Stimulated activated CD4-positive, alpha-beta T cell treated with anti-CD3 and anti-CD28 coated beads, Interleukin-1b, Interleukin-23, amount 100 ng/mL, for 1 hour (primary cell): Measurements from ENCODE around the gene PUS3.

Experiments
- DNase-seq, 2 donors: peaks; one replicate each; pipeline ENCODE4 v3.0.0-alpha.2; 2020; ENCODE audit warnings: low read depth in 2 of 2

Gene PUS3

DNA sequence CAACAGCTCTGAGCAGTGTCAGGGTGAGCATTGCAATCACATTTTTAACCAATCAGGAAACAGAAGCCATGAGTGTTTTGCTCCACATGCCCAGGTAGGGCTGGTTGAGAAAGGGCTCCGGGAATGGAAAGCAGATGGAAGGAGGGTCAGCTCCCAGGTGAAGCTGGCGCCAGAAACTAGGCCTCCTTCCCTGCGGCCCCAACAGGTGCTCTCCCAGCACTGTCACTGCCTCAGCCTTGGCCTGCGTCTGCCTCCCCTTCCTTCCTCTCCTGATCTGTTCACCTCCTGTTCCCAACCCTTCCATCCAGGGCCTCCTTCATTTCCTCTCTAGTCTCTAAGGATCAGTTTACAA lies 38.2 kb upstream of the PUS3 start:
- no peak for DNase-seq

DNA sequence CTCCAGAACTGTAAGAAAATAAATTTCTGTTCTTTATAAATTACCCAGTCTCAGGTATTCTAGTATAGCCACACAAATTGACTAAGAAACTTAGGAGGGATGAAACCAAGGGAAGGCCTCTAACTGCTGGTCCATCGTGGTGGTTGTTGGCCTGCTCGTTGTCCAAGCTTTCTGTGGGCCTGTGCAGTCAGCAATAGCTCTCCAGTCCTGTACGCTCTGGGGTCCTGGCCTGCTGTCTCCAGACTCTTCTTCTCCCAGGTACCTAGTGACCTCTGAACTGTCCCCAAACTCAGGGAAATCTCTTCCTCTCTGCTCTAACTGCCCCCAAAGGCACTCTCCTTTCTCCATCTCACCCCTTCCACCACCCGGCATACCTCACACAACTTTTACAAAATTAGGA lies 37.1 kb upstream of the PUS3 start:
- DNase-seq = no peak

GRCh38 chr11:125939081-125939521 lies 36.1 kb upstream of the PUS3 start:
- DNase-seq = no peak

GRCh38 chr11:125938418-125938817 lies 35.4 kb upstream of the PUS3 start:
- no peak for DNase-seq

DNA sequence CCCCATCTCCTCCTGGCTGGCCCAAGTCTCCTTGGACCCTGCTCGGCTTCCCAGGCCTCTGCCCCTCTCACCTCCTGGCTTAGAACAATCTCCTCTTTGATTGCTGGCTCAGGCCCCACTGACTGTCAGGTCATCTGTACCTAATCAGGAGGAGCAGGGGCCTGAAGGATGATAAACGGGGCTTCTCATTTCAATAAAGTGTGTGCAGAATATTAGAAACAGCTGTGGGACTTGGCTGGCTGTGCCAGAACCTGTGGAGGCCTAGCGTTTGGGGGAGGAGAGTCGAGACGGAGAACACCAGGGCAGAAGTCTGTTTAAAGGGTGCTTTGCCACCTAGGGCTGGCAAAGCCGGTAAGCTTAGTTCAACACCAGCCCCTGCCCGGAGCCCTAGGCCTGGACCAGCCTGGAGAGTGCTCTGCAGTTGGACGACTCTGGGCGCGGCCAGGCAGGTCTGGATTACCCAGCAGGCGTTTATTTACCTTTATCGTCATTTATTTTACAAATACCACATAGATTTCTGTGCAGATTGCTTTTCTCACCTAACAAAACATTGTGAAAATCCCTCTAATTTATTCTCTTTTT lies 32.7 kb upstream of the PUS3 start:
- DNase-seq = no peak

DNA sequence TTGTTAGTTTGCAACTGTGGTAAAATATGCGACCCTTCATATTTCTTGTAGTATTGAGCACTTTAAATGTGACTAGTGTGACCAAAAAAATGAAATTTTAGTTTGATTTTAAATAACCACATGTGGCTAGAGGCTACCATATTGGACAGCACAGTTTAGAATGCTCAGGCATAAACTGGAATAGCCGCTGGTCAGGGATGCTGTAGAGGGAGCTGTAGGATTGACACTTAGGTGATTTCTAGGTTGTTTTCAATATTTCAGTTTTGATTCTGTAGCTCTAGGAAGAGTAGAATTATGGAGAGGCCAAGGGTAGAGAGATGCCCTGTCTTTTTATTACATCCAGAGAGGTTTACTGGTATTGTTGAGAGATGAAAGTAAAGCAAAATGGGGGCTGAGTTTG lies 32.0 kb upstream of the PUS3 start:
- no peak for DNase-seq

DNA sequence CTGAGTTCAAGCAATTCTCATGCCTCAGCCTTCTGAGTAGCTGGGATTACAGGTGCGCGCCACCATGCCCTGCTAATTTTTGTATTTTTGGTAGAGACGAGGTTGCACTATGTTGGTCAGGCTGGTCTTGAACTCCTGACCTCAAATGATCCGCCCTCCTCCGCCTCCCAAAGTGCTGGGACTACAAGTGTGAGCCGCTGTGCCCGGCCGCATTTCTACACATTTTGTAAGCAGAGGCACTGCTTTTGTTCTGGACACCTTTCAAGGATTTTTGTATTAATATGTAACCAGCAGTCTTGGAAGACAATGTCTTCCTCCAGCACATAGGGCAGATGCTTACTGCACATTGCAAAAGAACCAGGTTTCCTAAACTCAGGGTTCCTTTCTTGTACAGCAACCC lies 31.5 kb upstream of the PUS3 start:
- DNase-seq = no peak

- DNase-seq = no peak
These were observed 30.2 kb upstream of the PUS3 start for GRCh38 chr11:125933030-125933813.

DNA sequence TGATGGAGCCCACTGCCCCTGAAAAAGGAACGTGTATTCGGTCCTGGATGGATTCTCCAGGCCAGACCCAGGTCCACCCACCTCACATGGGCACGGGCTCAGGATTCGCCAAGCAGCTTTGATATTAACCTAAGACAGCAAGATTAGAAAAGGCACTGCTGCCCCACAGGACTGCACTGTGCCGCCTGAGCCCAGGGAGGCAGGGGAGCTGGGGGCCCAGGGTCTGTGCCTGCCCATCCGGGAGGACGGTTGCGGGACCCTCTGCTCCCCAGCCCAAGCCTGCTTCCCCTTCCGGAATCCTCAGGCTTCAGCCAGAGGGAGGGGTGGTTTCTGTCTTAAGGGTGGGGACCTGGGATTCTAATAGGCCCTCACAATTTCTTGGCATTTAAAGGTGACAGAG lies 29.3 kb upstream of the PUS3 start:
- no peak for DNase-seq

GRCh38 chr11:125931668-125932067 lies 28.7 kb upstream of the PUS3 start:
- DNase-seq = no peak

GRCh38 chr11:125931116-125931515 lies 28.1 kb upstream of the PUS3 start:
- DNase-seq = no peak

GRCh38 chr11:125930076-125930450 lies 27.1 kb upstream of the PUS3 start:
- no peak for DNase-seq

GRCh38 chr11:125929445-125930075 lies 26.6 kb upstream of the PUS3 start:
- no peak for DNase-seq

DNA sequence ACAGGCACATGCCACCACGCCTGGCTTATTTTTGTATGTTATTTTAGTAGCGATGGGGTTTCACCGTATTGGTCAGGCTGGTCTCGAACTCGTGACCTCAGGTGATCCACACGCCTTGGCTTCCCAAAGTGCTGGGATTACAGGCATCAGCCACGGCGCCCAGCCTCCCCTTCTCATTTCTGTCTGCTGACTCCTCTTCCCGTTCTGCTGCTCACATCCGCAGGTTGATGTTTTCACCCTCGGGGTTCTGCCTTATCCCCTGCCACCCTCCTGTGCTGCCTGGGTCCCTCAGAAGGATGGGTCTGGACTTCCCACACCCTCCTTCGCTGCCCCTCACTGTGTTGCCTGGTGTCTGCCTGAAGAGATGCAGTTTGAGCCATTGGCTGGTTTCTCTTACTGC lies 23.7 kb upstream of the PUS3 start:
- DNase-seq = no peak

DNA sequence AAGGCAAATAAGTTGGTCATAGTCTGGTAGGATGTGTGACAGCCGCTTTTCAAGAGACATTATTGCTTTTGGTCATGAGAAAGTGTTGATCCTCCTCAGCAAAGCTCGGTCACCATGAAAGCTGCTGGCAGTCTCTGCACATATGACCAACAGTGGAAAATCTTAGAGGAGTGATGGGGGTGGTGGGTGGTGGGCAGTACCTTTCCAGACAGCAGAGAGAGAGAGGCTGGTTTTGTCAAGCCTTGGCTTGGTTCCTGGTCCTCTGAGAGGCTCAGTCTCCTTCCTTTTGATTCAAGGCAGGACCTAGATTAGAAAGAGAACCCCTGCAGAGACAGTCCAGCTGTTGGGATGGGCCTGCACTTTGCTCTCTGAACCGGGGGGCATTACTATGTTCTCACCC lies 22.8 kb upstream of the PUS3 start:
- no peak for DNase-seq

DNA sequence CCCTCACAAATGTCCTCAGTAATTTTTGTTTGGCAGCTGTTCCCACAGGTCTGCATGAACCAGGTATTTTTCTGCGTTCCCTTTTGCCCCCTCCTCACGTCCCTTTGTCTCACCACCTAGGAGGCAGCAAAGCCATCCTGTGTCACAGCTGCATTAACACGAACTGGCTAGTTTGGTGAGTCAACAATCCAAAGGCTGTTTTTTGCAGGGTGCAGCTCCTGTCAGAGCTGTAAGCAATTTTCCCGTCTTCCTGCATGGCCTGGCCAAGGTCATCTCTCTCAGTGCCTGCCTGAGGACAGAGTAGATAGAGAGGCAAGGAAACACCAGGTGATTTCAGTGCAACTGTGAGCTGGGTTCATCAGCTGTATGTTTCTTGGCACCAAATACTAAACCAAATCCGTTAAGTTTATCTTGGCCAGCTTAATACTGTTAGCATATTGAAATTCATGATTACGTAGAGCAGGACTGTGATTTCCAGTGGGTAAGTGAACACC lies 22.3 kb upstream of the PUS3 start:
- DNase-seq = no peak

GRCh38 chr11:125924384-125925007 lies 21.5 kb upstream of the PUS3 start:
- DNase-seq = no peak

- no peak for DNase-seq
These were observed 20.6 kb upstream of the PUS3 start for GRCh38 chr11:125923633-125924032.

GRCh38 chr11:125923012-125923579 lies 20.1 kb upstream of the PUS3 start:
- peak in 1 of 2 donors; percentile 6 for DNase-seq

DNA sequence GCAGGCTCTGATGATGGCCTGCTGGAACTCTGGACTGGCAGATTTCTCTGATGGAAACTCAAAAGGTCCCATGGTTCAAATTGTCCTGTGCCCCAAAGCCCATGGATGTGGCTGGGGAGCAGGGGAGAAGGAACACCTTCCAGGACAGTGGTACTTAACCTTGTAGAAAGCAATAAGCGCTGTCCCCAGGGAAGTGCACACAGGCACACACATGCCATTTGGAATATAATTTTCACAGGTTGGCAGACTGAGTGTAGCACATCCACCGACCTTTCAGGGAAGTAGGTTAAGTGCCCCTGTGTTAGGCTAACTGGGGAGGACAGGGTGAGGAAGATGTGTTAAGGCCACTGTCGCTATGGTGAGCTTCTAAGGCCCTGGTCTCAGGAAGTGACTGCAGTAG lies 19.1 kb upstream of the PUS3 start:
- no peak for DNase-seq

- DNase-seq = no peak
These were observed 18.0 kb upstream of the PUS3 start for GRCh38 chr11:125921042-125921441.

- no peak for DNase-seq
These were observed 15.3 kb upstream of the PUS3 start for GRCh38 chr11:125918140-125918840.
